ENCODE results near the gene AIPL1. TPM values are rescaled to one million over a fixed set of nuclear protein-coding genes. Genes with fewer than 3 reads are reported as not detected.

AIPL1 gene
- total RNA-seq, 1 donor from 2014 or later, result not detected

- DNase-seq (ENCODE audit: extremely low spot score, unreplicated experiment), result no peak
- Mint-ChIP-seq H3K4me3 (no peak overlapping the region), H3K27me3 (peaks cover 12% of the 10 kb centered on the region), H3K9me3 (no peaks in the 10 kb centered on the region), H3K4me1 (ENCODE audit: unreplicated experiment) (peaks cover 15% of the 10 kb centered on the region), H3K36me3 (no peaks in the 10 kb centered on the region), H3K27ac (no peak overlapping the region)
- TF ChIP-seq CTCF (conservative IDR thresholded peaks at IDR 0.05), result no peak
Measured at GRCh38 chr17:6460531-6461161, 25.7 kb upstream of the AIPL1 start.

- no peak for TF ChIP-seq CTCF (conservative IDR thresholded peaks at IDR 0.05)
- peaks cover 22% of the 10 kb centered on the region for H3K27me3 Mint-ChIP-seq
- DNase-seq (ENCODE audit: extremely low spot score, unreplicated experiment), result no peak
- no peaks in the 10 kb centered on the region for H3K36me3 Mint-ChIP-seq
- H3K4me3 Mint-ChIP-seq, result no peak overlapping the region
- no peak overlapping the region for H3K27ac Mint-ChIP-seq
- no peaks in the 10 kb centered on the region for H3K9me3 Mint-ChIP-seq
- peaks cover 18% of the 10 kb centered on the region for H3K4me1 Mint-ChIP-seq (ENCODE audit: unreplicated experiment)
Measured at GRCh38 chr17:6458460-6458950, 23.6 kb upstream of the AIPL1 start.

- Mint-ChIP-seq H3K27ac (no peak overlapping the region), H3K36me3 (no peaks in the 10 kb centered on the region), H3K4me3 (no peak overlapping the region), H3K4me1 (ENCODE audit: unreplicated experiment) (peaks cover 25% of the 10 kb centered on the region), H3K27me3 (peaks cover 25% of the 10 kb centered on the region), H3K9me3 (no peaks in the 10 kb centered on the region)
- no peak for DNase-seq (ENCODE audit: extremely low spot score, unreplicated experiment)
- no peak for TF ChIP-seq CTCF (conservative IDR thresholded peaks at IDR 0.05)
Measured at GRCh38 chr17:6457688-6458459, 23.0 kb upstream of the AIPL1 start.

- Mint-ChIP-seq H3K27ac (no peak overlapping the region), H3K4me1 (ENCODE audit: unreplicated experiment) (peaks cover 24% of the 10 kb centered on the region), H3K27me3 (peaks cover 26% of the 10 kb centered on the region), H3K9me3 (no peaks in the 10 kb centered on the region), H3K36me3 (no peaks in the 10 kb centered on the region), H3K4me3 (peak overlapping the region; percentile 48)
- DNase-seq (ENCODE audit: extremely low spot score, unreplicated experiment), result no peak
- TF ChIP-seq CTCF (conservative IDR thresholded peaks at IDR 0.05), result no peak
Measured at GRCh38 chr17:6456914-6457687, 22.2 kb upstream of the AIPL1 start.

GRCh38 chr17:6456321-6456720 lies 21.4 kb upstream of the AIPL1 start:
- Mint-ChIP-seq H3K4me3 (no peak overlapping the region), H3K27ac (no peak overlapping the region), H3K36me3 (no peaks in the 10 kb centered on the region), H3K9me3 (no peaks in the 10 kb centered on the region), H3K4me1 (ENCODE audit: unreplicated experiment) (peaks cover 19% of the 10 kb centered on the region), H3K27me3 (peaks cover 28% of the 10 kb centered on the region)
- no peak for DNase-seq (ENCODE audit: extremely low spot score, unreplicated experiment)
- TF ChIP-seq CTCF (conservative IDR thresholded peaks at IDR 0.05), result no peak

Measured in type B pancreatic cell (in vitro differentiated cells).